ENCODE results near the gene KIF26B.

GRCh38 chr1:245118066-245118465 lies 36.7 kb upstream of the KIF26B start:
- TF ChIP-seq, protein P1, sequence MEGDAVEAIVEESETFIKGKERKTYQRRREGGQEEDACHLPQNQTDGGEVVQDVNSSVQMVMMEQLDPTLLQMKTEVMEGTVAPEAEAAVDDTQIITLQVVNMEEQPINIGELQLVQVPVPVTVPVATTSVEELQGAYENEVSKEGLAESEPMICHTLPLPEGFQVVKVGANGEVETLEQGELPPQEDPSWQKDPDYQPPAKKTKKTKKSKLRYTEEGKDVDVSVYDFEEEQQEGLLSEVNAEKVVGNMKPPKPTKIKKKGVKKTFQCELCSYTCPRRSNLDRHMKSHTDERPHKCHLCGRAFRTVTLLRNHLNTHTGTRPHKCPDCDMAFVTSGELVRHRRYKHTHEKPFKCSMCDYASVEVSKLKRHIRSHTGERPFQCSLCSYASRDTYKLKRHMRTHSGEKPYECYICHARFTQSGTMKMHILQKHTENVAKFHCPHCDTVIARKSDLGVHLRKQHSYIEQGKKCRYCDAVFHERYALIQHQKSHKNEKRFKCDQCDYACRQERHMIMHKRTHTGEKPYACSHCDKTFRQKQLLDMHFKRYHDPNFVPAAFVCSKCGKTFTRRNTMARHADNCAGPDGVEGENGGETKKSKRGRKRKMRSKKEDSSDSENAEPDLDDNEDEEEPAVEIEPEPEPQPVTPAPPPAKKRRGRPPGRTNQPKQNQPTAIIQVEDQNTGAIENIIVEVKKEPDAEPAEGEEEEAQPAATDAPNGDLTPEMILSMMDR (IDR thresholded peaks at IDR 0.05; ENCODE audit: borderline replicate concordance, extremely low read depth, low read length, poor library complexity, severe bottlenecking), result no peak
- no peak for TF ChIP-seq EZH2 (IDR thresholded peaks at IDR 0.05; ENCODE audit: borderline replicate concordance, low read depth, low read length, severe bottlenecking)

Measured in DND-41 (cell line).